AG09319 (cell line): ENCODE results near the gene KCNK4.
A peak's percentile ranks its signal among the peaks of the same experiment; 100 is the strongest.

Experiments
- DNase-seq: peaks from one replicate; pipeline ENCODE4 v3.0.0-alpha.2; 2010; ENCODE audit warnings: low read depth; ENCODE audit errors: extremely low read depth
- TF ChIP-seq, protein P1 (sequence below): IDR thresholded peaks from 2 replicates; pipeline ENCODE4 v1.5.1; 2011; ENCODE audit warnings: low read depth, mild to moderate bottlenecking, inconsistent platforms, low read length, moderate library complexity

Gene KCNK4

DNA sequence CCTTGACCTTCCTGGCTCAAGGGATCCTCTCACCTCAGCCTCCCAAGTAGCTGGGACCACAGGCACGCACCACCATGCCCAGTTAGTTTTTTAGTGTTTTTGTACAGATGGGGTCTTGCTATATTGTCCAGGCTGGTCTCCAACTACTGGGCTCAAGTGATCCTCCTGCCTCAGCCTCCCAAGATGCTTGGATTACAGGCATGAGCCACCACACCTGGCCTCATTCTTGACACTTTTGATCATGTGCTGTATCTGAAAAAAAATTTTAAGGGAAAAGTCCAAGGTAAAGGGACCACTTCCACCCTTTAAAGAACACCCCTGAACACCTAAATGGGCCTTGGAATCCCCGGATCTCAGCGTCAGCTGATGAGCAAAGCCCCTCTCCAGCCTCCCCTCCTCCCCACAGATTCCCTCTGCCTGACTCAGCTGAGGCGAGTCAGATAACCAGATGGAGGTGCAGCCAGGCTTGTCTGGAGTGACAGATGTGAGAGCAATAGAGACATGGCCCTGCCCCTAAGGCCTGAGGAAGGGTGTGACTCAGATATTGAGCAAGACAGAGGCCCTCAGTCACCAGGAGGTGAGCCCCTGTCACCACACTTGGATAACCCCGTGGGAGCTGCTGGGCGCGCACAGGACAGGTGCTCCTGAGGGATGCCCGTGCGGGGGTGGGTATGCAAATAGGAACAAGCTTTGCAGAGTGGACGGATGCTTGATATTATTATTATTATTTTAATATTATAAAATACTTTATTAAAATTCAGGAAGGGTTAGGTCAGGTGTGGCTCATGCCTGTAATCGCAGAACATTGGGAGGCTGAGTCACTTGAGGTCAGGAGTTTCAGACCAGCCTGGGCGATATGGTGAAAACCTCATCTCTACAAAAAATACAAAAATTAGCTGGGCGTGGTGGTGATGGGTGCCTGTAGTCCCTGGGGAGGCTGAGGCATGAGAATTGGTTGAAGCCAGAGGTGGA is 43.9 kb downstream of the KCNK4 start:
- peak; percentile 69 for DNase-seq
- TF ChIP-seq, protein P1, sequence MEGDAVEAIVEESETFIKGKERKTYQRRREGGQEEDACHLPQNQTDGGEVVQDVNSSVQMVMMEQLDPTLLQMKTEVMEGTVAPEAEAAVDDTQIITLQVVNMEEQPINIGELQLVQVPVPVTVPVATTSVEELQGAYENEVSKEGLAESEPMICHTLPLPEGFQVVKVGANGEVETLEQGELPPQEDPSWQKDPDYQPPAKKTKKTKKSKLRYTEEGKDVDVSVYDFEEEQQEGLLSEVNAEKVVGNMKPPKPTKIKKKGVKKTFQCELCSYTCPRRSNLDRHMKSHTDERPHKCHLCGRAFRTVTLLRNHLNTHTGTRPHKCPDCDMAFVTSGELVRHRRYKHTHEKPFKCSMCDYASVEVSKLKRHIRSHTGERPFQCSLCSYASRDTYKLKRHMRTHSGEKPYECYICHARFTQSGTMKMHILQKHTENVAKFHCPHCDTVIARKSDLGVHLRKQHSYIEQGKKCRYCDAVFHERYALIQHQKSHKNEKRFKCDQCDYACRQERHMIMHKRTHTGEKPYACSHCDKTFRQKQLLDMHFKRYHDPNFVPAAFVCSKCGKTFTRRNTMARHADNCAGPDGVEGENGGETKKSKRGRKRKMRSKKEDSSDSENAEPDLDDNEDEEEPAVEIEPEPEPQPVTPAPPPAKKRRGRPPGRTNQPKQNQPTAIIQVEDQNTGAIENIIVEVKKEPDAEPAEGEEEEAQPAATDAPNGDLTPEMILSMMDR: no peak

DNA sequence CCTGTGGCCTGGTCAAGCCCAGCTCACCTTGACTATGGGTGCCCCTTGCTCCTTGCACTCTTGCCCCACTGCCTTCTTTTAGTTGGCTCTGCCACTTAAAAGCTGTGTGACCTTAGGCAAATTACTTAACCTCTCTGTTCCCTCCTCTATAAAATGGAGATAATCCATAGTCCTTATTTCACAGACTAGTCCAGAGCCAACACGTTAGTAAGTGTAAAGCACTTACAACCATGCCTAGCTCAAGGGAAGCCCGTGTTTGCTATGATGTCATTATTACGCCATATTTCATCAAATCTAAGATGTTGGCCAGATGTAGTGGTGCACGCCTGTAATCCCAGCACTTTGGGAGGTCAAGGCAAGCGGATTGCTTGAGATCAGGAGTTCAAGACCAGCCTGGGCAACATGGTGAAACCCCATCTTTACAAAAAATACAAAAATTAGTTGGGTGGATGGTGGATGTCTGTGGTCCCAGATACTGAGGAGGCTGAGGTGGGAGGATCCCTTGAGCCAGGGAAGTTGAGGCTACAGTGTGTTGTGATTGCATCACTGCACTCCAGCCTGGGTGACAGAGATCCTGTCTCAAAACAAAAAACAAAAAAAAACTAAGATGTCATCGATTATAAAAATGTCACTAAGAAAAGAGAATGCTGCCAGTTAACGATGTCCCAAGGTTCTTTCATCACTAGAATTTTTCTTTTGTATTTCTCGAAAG is 46.6 kb downstream of the KCNK4 start:
- DNase-seq: no peak
- TF ChIP-seq, protein P1: no peak

DNA sequence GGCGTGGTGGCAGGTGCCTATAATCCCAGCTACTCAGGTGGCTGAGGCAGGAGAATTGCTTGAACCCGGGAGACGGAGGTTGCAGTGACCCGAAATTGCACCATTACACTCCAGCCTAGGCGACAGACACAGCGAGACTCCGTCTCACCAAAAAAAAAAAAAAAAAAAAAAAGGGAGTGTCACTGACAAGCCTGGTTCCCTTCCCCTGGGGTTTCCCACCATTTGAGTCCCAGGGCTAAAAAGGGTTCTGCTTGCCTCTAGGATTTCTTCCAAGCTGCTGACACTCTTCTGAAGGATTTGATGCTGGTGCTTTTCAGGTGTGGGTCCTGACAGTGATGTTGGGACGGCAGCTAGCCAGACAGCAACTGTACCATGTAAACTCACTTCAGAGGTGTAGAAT is 47.6 kb downstream of the KCNK4 start:
- no peak for DNase-seq
- TF ChIP-seq, protein P1: no peak

DNA sequence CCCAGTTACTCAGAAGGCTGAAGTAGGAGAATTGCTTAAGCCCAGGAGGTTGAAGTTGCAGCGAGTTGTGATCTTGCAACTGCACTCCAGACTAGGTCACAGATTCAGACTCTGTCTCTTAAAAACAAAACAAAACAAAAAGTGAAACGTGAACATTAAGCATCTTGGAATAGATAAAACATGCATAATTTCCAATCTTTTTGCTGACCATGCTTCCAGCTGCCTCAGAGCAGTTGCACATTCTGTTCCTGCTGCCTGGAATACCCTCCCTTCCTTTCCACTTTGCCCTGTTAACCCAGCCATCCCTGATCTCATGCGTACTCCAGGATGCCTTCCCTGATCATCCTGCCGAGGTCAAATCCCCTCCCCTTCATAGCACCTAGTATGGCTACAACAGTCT is 48.2 kb downstream of the KCNK4 start:
- TF ChIP-seq, protein P1: no peak
- no peak for DNase-seq

DNA sequence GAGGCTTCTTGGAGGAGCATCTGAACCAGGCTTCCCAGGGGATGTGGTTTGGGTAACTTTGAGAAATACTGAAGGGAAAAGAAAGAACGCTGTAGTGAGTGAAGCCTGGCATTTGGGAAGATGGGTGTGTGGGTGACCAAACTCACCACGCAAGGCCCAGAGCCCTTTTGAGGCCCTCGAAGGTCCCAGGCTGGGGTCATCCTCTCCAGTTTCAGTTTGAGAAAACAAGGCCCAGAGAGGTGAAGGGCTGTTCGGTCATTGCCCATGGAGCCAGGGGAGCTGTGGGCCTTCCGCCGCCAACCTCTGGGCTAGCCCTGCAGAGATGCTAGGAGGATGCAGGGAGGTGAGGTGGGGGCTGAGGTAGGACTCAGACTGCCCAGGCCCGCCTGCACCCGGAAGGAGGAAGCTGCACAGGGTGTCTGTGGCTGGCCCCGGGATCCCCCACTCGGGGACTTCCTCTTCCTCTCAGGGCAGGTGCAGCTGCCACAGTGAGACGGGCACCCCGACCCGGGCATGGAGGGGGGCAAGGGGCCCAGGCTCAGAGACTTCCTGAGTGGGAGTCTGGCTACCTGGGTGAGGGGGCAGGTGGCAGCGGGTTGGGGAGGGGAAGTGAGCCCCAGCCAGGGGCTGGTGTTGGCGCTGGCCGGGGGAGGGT is 48.8 kb downstream of the KCNK4 start, which contains the start of gene CCDC88B:
CCDC88B (plus strand) TSS at position 451 of the 655 bp plus-strand sequence; CDS start at position 514, 63 bp downstream.
- DNase-seq: no peak
- TF ChIP-seq, protein P1: no peak

DNA sequence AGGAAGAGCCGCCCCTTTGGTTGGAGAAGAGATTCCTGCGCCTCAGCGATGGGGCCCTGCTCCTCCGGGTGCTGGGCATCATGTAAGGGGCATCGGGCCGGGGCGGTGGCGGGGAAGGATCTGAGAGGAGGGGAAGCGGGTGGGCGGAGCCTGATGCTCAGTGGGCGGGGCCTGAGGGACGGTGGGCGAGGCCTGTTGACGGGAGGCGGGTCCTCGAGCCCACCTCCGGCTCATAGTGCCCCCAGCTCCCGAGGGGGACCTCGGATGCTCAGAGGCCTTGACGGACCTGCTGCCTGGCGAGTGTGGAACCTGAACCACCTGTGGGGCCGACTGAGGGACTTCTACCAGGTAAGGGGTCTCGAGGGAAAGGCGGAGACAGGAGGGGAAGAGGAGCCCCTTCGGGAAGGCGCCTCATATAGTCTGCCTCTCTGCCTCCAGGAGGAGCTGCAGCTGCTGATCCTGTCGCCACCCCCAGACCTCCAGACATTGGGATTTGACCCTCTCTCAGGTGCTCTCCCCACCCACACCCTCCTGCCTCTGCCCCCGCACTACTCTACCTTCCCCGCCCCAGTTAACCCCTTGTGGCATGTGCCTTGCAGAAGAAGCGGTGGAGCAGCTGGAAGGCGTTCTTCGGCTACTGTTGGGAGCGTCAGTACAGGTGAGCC is 49.7 kb downstream of the KCNK4 start:
- TF ChIP-seq, protein P1: no peak
- no peak for DNase-seq
